AG09319 (cell line): ENCODE measurements around the gene LDB3.
A peak's percentile ranks its signal among the peaks of the same experiment; 100 is the strongest.

ENCODE experiments used
- DNase-seq: peaks from one replicate; pipeline ENCODE4 v3.0.0-alpha.2; 2010; ENCODE audit warnings: low read depth; ENCODE audit errors: extremely low read depth
- TF ChIP-seq, protein P1 (sequence below): IDR thresholded peaks from 2 replicates; pipeline ENCODE4 v1.5.1; 2011; ENCODE audit warnings: low read depth, mild to moderate bottlenecking, inconsistent platforms, low read length, moderate library complexity

Gene LDB3

DNA sequence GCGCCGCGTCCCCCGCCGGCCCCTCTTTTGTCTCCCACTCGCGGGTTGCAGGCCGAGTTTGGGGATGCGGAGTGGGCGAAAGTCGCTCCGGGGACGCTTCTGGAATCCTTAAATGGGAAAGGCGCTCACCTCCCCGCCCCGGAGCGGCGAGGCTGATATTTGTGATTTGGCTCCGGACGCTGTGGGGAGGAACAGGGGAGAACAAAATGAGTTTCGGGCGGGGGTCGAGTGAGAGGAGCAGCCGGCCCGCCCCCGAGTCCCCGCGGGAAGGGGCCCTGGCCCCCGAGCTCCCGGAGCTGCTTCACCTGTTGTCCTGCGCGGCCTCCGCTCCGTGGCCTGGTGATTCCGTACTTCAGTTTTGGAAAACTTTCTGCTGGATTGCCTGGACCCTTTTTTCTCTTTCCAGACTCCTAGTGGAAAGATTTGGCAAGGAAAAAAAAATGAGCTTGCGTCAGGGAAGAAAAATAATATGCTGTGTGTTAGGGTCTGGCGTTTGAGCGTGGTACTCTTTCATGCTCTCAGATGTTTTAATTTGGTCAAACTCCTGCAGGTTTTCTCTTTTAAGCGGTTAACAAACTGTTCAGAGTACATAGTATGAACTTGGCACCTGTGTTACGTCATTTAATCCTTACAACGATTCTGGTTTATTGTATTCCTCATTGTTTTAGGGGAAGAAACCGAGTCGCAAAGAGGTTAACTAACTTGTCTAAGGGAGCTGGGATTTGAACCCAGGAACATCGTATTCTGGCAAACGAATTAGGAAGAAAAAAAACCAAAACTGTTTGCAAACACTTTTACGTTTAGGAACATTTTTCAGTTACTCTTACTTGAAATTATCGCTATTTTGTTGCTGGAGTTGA is 89.0 kb downstream of the LDB3 start:
- TF ChIP-seq, protein P1, sequence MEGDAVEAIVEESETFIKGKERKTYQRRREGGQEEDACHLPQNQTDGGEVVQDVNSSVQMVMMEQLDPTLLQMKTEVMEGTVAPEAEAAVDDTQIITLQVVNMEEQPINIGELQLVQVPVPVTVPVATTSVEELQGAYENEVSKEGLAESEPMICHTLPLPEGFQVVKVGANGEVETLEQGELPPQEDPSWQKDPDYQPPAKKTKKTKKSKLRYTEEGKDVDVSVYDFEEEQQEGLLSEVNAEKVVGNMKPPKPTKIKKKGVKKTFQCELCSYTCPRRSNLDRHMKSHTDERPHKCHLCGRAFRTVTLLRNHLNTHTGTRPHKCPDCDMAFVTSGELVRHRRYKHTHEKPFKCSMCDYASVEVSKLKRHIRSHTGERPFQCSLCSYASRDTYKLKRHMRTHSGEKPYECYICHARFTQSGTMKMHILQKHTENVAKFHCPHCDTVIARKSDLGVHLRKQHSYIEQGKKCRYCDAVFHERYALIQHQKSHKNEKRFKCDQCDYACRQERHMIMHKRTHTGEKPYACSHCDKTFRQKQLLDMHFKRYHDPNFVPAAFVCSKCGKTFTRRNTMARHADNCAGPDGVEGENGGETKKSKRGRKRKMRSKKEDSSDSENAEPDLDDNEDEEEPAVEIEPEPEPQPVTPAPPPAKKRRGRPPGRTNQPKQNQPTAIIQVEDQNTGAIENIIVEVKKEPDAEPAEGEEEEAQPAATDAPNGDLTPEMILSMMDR: peak; percentile 29
- no peak for DNase-seq

DNA sequence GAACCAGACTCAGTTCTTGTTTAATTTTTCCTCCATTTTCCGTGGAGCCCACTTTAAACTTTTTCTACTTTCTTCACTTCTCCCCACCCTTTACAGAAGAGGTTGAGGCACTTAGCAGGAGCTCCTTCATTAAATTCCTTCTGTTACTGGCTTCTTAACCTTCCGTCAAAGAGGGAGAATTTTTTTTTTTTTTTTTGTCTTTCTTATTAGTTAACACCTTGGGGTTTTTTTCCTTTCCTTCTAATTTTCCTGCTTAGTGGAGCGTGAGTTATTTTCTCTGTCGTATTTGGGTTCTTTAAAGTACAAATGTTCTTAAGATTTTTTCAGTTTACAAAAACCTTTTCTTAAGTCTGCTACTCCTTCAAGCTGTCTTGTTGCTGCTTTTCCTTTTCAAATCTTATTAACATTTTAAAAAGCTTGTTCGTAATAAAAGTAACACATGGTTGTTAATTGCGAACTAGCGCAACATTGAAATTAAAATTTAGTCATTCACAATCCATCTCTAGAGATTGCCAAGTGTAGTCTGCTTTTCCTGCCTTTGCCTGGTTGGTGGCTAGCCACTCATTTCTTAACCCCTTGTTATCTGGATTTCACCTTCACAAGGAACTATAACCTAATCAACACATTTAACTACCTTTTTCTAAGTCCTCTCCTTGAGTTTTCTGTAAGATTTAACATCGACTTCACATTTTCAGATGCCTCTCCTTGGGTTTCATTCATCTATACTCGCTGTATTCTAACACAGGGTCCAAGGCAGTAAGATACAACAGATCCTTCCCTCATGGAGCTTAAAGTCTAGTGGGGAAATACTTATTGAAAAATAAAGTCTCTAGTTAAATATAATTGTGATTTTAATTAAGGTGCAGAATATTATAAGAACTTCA is 90.1 kb downstream of the LDB3 start:
- TF ChIP-seq, protein P1: no peak
- no peak for DNase-seq

DNA sequence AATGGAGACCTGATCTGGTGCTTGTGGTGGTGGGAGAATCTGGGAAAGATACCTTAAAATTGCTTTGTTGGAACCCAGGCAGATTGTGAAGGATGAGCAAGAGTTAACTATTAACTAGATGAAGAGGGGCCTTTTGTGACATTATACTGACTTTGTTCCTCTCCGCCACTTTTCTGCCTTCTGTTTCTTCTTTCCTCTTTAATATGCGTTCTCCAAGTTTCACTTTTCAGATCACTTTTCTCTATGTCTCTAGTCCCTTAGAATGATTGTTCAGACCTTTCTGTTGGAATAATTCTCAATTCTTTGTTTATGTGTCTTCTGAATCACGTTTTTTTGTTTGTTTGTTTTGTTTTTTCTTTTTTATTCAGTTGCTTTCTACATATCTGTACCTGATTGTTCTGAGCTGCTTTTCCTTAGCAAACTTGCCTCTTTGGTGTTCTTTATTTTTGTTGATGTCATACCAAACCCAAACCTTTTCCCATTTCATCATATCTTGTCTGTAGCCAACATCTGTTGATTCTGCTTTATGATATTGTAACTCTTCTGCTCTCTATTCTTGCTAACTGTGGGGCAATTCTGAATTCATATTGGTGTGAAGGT is 90.9 kb downstream of the LDB3 start:
- TF ChIP-seq, protein P1: no peak
- no peak for DNase-seq

DNA sequence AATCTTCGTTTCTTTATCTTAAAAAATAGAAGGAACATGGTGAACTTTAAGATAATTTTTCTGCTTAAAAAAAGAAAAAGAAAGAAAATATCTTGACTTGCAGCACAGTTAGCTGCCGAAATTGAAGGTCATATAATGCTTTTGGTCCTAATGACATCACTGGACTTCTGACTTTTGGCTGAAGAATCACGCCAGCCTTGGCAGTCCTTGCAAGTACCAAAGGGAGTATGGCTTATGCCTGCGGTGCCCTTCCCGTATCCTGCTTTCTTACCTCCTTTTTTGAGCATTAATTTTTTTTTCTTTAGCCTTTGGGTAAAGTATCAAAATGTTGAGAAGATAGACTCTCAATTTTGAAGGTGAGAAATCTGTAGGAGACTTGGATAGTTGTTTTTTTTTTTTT is 95.1 kb downstream of the LDB3 start:
- DNase-seq: no peak
- TF ChIP-seq, protein P1: no peak

DNA sequence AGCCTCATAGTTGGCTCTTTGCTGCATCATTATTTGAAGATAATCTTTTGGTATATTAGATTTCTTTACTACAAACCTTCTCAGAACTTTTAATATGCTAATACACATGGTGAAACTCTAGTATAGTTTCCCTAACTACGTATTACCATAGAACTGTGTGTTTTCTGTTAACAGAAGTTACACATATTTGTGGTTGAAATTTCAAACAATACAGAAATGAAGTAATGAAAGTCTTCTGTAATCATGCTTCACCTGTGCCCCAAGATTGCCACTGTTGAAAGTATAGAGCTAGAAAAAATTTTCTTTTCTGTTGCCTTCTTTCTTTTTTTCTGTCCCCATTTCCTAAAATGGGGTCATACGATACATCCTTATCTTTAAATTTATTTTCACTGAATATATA is 97.2 kb downstream of the LDB3 start:
- TF ChIP-seq, protein P1: no peak
- no peak for DNase-seq

DNA sequence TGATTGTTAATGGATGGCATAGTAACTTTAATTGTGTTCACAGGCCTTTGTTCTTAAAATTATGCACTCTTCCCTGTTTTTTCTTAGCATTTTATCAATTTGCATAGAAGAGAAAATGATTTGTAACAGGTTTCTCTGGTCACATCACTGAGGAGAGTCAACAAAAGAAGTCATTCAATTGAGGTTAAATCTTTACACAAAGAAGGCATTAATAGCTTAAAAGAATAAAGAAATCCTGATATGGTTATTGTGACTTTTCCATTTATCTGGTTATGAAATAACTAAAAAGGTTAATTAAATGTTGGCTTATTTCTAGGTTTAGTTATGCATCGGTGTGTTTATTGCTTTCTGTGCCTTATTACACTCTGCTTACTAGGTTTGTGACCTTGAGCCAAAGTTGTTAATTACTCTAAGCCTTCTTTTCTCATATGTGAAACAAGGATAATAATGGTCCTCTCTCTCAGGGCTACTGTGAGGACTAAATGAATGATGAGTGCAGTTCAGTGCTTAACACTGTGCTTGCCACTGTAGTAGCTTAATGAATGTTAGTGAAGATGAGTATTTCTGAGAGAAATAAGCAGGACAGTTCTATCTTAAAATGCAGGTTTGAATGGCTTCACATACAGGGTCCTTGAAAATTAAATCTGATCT is 100.2 kb downstream of the LDB3 start:
- DNase-seq: no peak
- TF ChIP-seq, protein P1: no peak
